Fibroblast of pulmonary artery (primary cell): ENCODE data around the gene CALB2.

Experiments
- DNase-seq: peaks from one replicate; pipeline ENCODE4 v3.0.0-alpha.2; 2010; ENCODE audit warnings: low read depth
- H3K4me3 ChIP-seq: replicated peaks from 2 replicates; pipeline ENCODE4 v1.5.1; 2011; ENCODE audit warnings: low read depth, mild to moderate bottlenecking, control low read depth, low read length, moderate library complexity
- TF ChIP-seq, protein P1 (sequence below): IDR thresholded peaks from 2 replicates; pipeline ENCODE4 v1.5.1; 2011; ENCODE audit warnings: mild to moderate bottlenecking, control low read depth, low read length, inconsistent platforms; ENCODE audit errors: missing control alignments

The CALB2 gene

DNA sequence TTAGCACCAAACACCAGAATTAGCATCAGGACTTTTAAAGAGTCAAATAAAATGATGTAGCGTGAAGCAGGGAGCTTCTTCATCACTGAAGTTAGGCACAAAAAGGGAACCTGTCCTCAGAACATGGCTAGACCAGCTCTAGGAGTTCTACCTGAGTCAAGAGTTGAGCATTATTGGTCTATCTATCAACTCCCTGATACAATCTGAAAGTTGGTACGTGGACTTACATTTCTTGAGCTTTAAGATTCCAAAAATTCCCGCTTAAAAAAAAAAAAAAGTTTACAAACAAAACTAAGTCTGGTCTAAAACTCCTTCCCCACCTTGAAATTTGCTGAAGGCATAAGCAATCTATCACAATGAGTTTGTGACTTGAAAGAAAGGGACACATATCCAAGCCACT lies 71.1 kb downstream of the CALB2 start:
- H3K4me3 ChIP-seq: no peak overlapping the region
- no peak for DNase-seq
- TF ChIP-seq, protein P1, sequence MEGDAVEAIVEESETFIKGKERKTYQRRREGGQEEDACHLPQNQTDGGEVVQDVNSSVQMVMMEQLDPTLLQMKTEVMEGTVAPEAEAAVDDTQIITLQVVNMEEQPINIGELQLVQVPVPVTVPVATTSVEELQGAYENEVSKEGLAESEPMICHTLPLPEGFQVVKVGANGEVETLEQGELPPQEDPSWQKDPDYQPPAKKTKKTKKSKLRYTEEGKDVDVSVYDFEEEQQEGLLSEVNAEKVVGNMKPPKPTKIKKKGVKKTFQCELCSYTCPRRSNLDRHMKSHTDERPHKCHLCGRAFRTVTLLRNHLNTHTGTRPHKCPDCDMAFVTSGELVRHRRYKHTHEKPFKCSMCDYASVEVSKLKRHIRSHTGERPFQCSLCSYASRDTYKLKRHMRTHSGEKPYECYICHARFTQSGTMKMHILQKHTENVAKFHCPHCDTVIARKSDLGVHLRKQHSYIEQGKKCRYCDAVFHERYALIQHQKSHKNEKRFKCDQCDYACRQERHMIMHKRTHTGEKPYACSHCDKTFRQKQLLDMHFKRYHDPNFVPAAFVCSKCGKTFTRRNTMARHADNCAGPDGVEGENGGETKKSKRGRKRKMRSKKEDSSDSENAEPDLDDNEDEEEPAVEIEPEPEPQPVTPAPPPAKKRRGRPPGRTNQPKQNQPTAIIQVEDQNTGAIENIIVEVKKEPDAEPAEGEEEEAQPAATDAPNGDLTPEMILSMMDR: no peak

DNA sequence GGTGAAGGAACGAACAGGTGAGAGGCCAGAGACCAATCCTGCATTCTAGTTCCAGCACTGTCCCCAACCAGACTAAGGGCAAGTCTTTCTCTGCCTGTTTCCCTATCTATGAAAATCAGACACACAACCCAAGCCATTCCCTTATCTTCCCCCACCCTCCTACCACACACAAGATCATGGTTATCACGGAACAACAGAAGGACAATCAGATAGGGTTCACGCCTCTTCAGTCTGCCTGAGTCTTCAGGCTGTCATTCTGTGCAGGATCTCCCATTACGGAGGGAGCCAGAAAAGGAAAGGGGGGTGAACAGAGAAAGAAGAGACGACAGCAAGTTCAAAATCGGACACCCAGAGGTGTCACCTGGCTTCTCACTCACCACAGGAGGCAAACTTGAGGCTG lies 72.2 kb downstream of the CALB2 start:
- no peak overlapping the region for H3K4me3 ChIP-seq
- no peak for DNase-seq
- TF ChIP-seq, protein P1: no peak

DNA sequence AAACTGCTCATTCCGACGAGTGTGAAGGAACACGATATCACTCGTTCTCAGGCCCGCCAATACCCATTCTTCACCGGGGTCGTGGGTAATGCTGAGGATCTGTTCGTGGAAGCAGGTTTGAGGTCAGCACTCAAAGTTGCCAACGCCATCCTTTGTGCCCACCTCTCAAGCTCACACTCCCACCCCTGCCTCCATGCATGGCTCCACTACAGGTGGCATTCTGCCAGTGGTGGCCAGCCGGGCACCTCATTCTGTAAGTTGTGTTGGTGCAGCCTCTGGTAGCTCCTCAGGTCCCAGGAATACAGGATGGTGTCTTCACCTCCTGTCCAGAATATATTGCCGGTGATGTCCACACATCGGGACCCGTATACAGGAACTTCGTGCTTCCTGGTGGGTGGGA lies 72.7 kb downstream of the CALB2 start:
- TF ChIP-seq, protein P1: no peak
- DNase-seq: no peak
- H3K4me3 ChIP-seq: no peak overlapping the region

DNA sequence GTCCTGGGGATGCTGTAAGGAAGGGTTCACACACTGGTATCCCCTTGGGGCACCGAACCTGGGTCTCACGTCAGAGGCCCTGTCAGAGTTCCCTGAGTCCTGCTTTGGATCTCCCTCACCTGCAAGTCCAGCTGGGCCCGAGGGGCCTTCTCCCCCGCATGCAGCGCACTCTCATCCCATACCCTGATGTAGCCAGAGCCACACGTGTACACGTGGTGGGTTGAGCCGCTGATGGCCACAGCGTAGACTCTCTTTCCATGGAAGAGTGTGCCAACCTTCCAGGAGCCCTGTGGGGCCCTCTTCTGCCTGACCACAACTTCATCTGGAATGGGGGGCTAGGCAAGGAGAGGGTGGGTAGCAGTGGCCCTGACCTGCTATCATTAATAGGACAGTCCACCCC lies 73.5 kb downstream of the CALB2 start:
- DNase-seq: no peak
- TF ChIP-seq, protein P1: no peak
- no peak overlapping the region for H3K4me3 ChIP-seq

DNA sequence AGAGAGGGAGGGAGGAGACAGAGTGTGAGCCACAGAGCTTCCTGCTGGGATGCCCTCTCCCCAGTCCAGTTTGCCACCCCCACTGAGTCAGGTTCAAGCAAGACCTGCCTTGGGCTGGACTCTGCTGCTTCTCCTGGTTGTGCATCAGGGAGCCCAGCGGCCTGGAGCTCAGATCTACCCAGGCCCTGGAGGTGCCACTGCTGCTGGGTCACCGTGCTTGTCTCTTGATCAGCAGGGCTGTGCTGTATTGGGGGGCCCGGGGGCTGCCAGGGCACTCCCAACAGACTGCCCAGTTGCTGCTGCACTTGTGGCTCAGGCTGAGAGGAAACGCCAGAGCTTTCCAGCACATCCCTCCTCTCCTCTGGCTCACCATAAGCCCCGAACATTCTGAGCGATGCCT lies 74.4 kb downstream of the CALB2 start:
- DNase-seq: no peak
- H3K4me3 ChIP-seq: no peak overlapping the region
- TF ChIP-seq, protein P1: no peak

DNA sequence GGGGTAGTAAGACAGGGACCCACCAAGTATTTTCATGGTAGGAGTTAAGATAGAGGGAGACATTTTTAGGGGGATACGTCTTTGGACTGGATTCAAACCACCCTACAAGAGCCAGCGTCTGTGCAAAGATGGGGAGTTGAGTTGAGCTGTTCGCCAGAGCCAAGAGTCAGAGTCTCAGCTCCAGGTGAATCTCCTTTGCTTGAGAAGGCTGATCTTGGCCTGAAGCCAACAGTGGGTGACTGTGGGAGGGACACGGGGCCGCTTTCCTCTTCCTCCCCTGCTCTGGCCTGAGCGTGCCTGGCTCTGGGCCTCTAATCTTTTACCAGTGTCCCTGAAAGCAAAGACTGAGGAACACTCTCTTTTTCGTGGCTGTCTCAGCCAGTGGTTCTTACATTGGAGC lies 78.0 kb downstream of the CALB2 start:
- TF ChIP-seq, protein P1: no peak
- DNase-seq: no peak
- H3K4me3 ChIP-seq: no peak overlapping the region

DNA sequence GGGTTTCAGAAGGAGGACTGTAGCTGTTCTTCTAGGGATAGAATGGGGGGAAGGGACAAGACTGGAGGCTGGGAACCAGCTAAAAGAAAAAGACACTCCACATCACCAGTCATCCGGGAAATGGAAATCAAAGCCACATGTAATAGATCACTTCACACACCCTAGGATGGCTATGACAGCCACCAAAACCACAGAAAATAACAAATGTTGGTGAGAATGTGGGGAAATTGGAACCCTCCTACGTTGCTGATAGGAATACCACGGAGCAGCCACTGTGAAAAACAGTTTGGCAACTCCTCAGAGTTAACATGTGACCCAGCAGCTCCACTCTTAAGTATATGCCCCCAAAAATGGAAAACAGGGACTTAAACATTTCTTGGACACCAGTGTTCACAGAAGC lies 81.0 kb downstream of the CALB2 start:
- TF ChIP-seq, protein P1: no peak
- H3K4me3 ChIP-seq: no peak overlapping the region
- no peak for DNase-seq
